Measurements from ENCODE around the gene TANGO2. TPM values are rescaled to one million over a fixed set of nuclear protein-coding genes. Genes with fewer than 3 reads are reported as not detected.

The TANGO2 gene
- total and polyA plus RNA-seq, 10 donors: 18.7 to 72.2 (median 55.1) TPM

- intact Hi-C loops (cut with DNase I; ENCODE audit: low total_unique reads): no loop called here
- H3K9me3 ChIP-seq: peaks cover 0 to 6% (median 5%) of the 10 kb centered on the region in 8 donors
- peak; percentile 85 for DNase-seq
- H3K27me3 ChIP-seq (replicated peaks in 1 of 7): no peaks in the 10 kb centered on the region
- WGBS, 5 donors: 72 to 89% (median 77%) methylated on average over 9 of the region's 9 CpGs
- H3K36me3 ChIP-seq: no peaks in the 10 kb centered on the region
- peaks cover 4 to 55% (median 28%) of the 10 kb centered on the region in 6 donors for H3K4me1 ChIP-seq
- no peak overlapping the region for H3K4me3 ChIP-seq
- H3K27ac ChIP-seq: peak overlapping the region in 7 of 8 donors; percentile 15 to 73 (median 65)
- TF ChIP-seq, protein P1, sequence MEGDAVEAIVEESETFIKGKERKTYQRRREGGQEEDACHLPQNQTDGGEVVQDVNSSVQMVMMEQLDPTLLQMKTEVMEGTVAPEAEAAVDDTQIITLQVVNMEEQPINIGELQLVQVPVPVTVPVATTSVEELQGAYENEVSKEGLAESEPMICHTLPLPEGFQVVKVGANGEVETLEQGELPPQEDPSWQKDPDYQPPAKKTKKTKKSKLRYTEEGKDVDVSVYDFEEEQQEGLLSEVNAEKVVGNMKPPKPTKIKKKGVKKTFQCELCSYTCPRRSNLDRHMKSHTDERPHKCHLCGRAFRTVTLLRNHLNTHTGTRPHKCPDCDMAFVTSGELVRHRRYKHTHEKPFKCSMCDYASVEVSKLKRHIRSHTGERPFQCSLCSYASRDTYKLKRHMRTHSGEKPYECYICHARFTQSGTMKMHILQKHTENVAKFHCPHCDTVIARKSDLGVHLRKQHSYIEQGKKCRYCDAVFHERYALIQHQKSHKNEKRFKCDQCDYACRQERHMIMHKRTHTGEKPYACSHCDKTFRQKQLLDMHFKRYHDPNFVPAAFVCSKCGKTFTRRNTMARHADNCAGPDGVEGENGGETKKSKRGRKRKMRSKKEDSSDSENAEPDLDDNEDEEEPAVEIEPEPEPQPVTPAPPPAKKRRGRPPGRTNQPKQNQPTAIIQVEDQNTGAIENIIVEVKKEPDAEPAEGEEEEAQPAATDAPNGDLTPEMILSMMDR (IDR thresholded peaks at IDR 0.05 in 8 of 11, conservative IDR thresholded peaks at IDR 0.05 in 3 of 11): peak in 4 of 11 experiments; percentile 26 to 38 (median 35)
- no peak for TF ChIP-seq POLR2A (IDR thresholded peaks at IDR 0.05)
- peak; percentile 57 to 81 (median 67) for TF ChIP-seq POLR2AphosphoS5 (IDR thresholded peaks at IDR 0.05)
Observed at GRCh38 chr22:20009018-20009491, 11.9 kb upstream of the TANGO2 start.

DNA sequence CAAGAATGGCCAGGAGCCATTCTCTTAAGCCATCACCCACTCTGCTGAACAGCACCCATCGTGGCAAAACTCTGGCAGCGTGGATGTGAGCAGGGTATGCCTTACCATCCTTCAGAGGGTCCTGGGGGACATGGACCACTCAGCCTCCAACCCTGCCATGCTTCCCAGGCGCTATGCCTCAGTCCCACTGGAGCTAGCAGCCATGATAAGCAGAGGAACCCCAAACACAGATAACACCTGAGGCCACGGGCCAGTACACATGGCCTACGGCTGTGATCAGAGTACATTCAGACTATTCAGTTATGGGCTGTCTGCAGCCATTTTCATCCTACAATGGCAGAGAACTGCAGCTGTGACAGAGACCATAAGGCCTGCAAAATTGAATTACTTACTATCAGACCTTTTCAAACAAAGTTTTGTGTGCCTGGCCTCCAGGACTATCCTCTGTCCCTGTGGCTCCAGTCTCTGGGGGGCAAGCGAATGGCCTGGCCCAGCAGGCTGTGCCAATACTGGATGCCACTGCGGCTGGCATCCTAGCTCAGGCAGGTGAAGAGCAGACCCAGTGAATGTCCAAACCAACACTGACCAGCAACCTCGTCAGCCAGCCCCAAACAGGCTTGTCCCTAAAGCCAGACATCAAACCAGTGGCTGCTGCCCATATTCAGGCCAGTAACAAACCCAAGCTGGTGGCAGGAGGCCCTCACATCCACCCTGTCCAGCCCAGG is 11.2 kb upstream of the TANGO2 start:
- intact Hi-C loops (cut with DNase I; ENCODE audit: low total_unique reads): loop anchor here (5.0 kb wide), 1 partner anchor 37 kb away; no protein-coding TSS in a partner anchor
- DNase-seq: no peak
- WGBS, 5 donors: 84 to 96% (median 94%) methylated on average over 6 to 8 of the region's 8 CpGs
- H3K9me3 ChIP-seq: no peaks in the 10 kb centered on the region
- H3K36me3 ChIP-seq: no peaks in the 10 kb centered on the region
- peak overlapping the region in 7 of 8 donors; percentile 15 to 73 (median 65) for H3K27ac ChIP-seq
- no peak for TF ChIP-seq POLR2AphosphoS5 (IDR thresholded peaks at IDR 0.05)
- TF ChIP-seq, protein P1 (IDR thresholded peaks at IDR 0.05 in 8 of 11, conservative IDR thresholded peaks at IDR 0.05 in 3 of 11): no peak
- TF ChIP-seq POLR2A (IDR thresholded peaks at IDR 0.05): no peak
- H3K27me3 ChIP-seq (replicated peaks in 1 of 7): peaks cover 0 to 4% (median 0%) of the 10 kb centered on the region in 7 donors
- no peak overlapping the region for H3K4me3 ChIP-seq
- H3K4me1 ChIP-seq: peaks cover 4 to 60% (median 31%) of the 10 kb centered on the region in 6 donors

GRCh38 chr22:20010307-20011122 is 10.4 kb upstream of the TANGO2 start:
- H3K27me3 ChIP-seq (replicated peaks in 1 of 7): peaks cover 0 to 12% (median 0%) of the 10 kb centered on the region in 7 donors
- intact Hi-C loops (cut with DNase I; ENCODE audit: low total_unique reads): loop anchor here (5.0 kb wide), 1 partner anchor 38 kb away; no protein-coding TSS in a partner anchor
- peak; percentile 69 for DNase-seq
- no peaks in the 10 kb centered on the region for H3K36me3 ChIP-seq
- no peaks in the 10 kb centered on the region for H3K9me3 ChIP-seq
- H3K4me3 ChIP-seq: no peak overlapping the region
- H3K4me1 ChIP-seq: peaks cover 4 to 67% (median 37%) of the 10 kb centered on the region in 6 donors
- WGBS, 5 donors: 79 to 86% (median 84%) methylated on average over 12 to 14 of the region's 14 CpGs
- no peak for TF ChIP-seq POLR2AphosphoS5 (IDR thresholded peaks at IDR 0.05)
- TF ChIP-seq, protein P1 (IDR thresholded peaks at IDR 0.05 in 8 of 11, conservative IDR thresholded peaks at IDR 0.05 in 3 of 11): no peak
- no peak for TF ChIP-seq POLR2A (IDR thresholded peaks at IDR 0.05)
- H3K27ac ChIP-seq: peak overlapping the region in 5 of 8 donors; percentile 36 to 73 (median 65)
